GM21576 (cell line): Measurements from ENCODE around the gene S100A7.
"Not testable (repeated sequence)": the region's sequence is repeated elsewhere in the genome, so short reads cannot be mapped to it uniquely, and the experiment has no call there.

Source experiments
- ATAC-seq: cut with Tn5 transposase; IDR thresholded peaks from one replicate; pipeline ENCODE4 v1.9.1; 2021; ENCODE audit warnings: mild to moderate bottlenecking, moderate library complexity; ENCODE audit not compliant: unreplicated experiment

Gene S100A7

GRCh38 chr1:153431928-153432327 is 28.5 kb downstream of the S100A7 start:
- ATAC-seq, result no peak

- ATAC-seq, result no peak
Measured at GRCh38 chr1:153431427-153431826, 29.0 kb downstream of the S100A7 start.

- no peak for ATAC-seq
Measured at GRCh38 chr1:153431002-153431401, 29.4 kb downstream of the S100A7 start.

GRCh38 chr1:153430561-153430960 is 29.9 kb downstream of the S100A7 start:
- no peak for ATAC-seq

GRCh38 chr1:153430166-153430553 is 30.3 kb downstream of the S100A7 start:
- ATAC-seq, result no peak

- ATAC-seq, result no peak
Measured at GRCh38 chr1:153429266-153430165, 30.9 kb downstream of the S100A7 start.

GRCh38 chr1:153428791-153429190 is 31.7 kb downstream of the S100A7 start:
- ATAC-seq, result no peak

GRCh38 chr1:153428073-153428638 is 32.3 kb downstream of the S100A7 start:
- ATAC-seq, result no peak

- ATAC-seq, result no peak
Measured at GRCh38 chr1:153426809-153427208, 33.6 kb downstream of the S100A7 start.

- ATAC-seq, result no peak
Measured at GRCh38 chr1:153422450-153423068, 37.9 kb downstream of the S100A7 start.

- ATAC-seq, result no peak
Measured at GRCh38 chr1:153420306-153420705, 40.1 kb downstream of the S100A7 start.

- not testable (repeated sequence) for ATAC-seq
Measured at GRCh38 chr1:153419436-153419793, 41.0 kb downstream of the S100A7 start.

GRCh38 chr1:153418758-153419435 is 41.6 kb downstream of the S100A7 start:
- not testable (repeated sequence) for ATAC-seq

- ATAC-seq, result no peak
Measured at GRCh38 chr1:153417136-153417888, 43.1 kb downstream of the S100A7 start.

GRCh38 chr1:153415850-153416570 is 44.4 kb downstream of the S100A7 start, which contains the start of gene S100A7A:
Gene S100A7A, plus strand, starts transcription at chr1:153416520. Its CDS starts 1,563 bp downstream, at chr1:153418083.
- no peak for ATAC-seq

- not testable (repeated sequence) for ATAC-seq
Measured at GRCh38 chr1:153413961-153414360, 46.5 kb downstream of the S100A7 start.
